Lung (tissue), 12 donors: ENCODE results near the gene XPC. TPM values are rescaled to one million over a fixed set of nuclear protein-coding genes. Genes with fewer than 3 reads are reported as not detected.
A peak's percentile ranks its signal among the peaks of the same experiment; 100 is the strongest.

Experiments used
- ATAC-seq: fragments of 200-7000 bp; cut with Tn5 transposase; one replicate; pipeline ENCODE4 v1.9.1; 2020; ENCODE audit warnings: moderate number of reproducible peaks; ENCODE audit not compliant: insufficient read depth, low FRiP score
- DNase-seq, 3 donors: peaks; one replicate each; pipeline ENCODE4 v3.0.0-alpha.2; 2013 to 2017
- H3K27ac ChIP-seq, 2 donors: one replicate each; pipeline ENCODE4 v1.5.1; 2013; ENCODE audit warnings: mild to moderate bottlenecking in 2 of 2, moderate library complexity in 2 of 2, control low read depth in 1 of 2, inconsistent platforms in 1 of 2, low read depth in 1 of 2, low read length in 1 of 2
- H3K27me3 ChIP-seq, 3 donors: one replicate each; pipeline ENCODE4 v1.5.1; 2013; ENCODE audit warnings: low read length in 2 of 3; ENCODE audit not compliant: control insufficient read depth in 3 of 3, insufficient read depth in 3 of 3
- H3K36me3 ChIP-seq, 4 donors: one replicate each; pipeline ENCODE4 v1.5.1; 2013; ENCODE audit warnings: low read length in 4 of 4, mild to moderate bottlenecking in 1 of 4, moderate library complexity in 1 of 4; ENCODE audit not compliant: control insufficient read depth in 4 of 4, insufficient read depth in 4 of 4
- H3K4me1 ChIP-seq, 5 donors: one replicate each; pipeline ENCODE4 v1.5.1; 2013; ENCODE audit warnings: low read length in 5 of 5, mild to moderate bottlenecking in 2 of 5, moderate library complexity in 1 of 5; ENCODE audit not compliant: control insufficient read depth in 5 of 5, insufficient read depth in 5 of 5
- H3K4me3 ChIP-seq: one replicate; pipeline ENCODE4 v1.5.1; 2013; ENCODE audit warnings: mild to moderate bottlenecking, control low read depth, moderate library complexity
- H3K9ac ChIP-seq, 2 donors: one replicate each; pipeline ENCODE4 v1.5.1; 2013; ENCODE audit warnings: low read length in 2 of 2, control low read depth in 1 of 2; ENCODE audit not compliant: insufficient read depth in 1 of 2
- H3K9me3 ChIP-seq, 4 donors: one replicate each; pipeline ENCODE4 v1.5.1; 2013; ENCODE audit warnings: low read length in 3 of 4, mild to moderate bottlenecking in 1 of 4, moderate library complexity in 1 of 4; ENCODE audit not compliant: control insufficient read depth in 4 of 4, insufficient read depth in 3 of 4
- WGBS, 2 donors: extraction: QIAGEN DNeasy Blood & Tissue Kit; methylation state at CpG; one replicate each; pipeline ENCODE4 v1.1.7; 2013; 5-methylcytosine and 5-hydroxymethylcytosine counted together
- polyA plus RNA-seq, 2 donors: library from polyadenylated mRNA; stranded (reverse); fragments of 200-250 nt; gene quantifications; one replicate each; pipeline ENCODE4 v1.2.1, GENCODE V29; 2013
- total RNA-seq, 2 donors: library from RNA; depleted of rRNA in 1 of 2; stranded (reverse); fragments of >200 nt in 1 of 2; gene quantifications; one replicate each; pipeline ENCODE4 v1.2.1, GENCODE V29; 2014 to 2021
- TF ChIP-seq, protein P1 (sequence below): IDR thresholded peaks from 2 replicates; pipeline ENCODE4 v1.5.1; 2012; ENCODE audit warnings: mild to moderate bottlenecking; ENCODE audit errors: control extremely low read depth, extremely low read depth
- donor health status: control.
- donor health status: control.
- donor health status: Bipolar disorder and iron deficiency.
- donor health status: healthy.
- donor health status: DM: yes; HTN: yes; CAD: no.

Gene XPC
- total and polyA plus RNA-seq, 4 donors: 16.4 to 31.9 (median 23.7) TPM

- Histone ChIP-seq H3K9ac (peak overlapping the region in 1 of 2 donors; percentile 46), H3K4me3 (no peak overlapping the region), H3K36me3 (peaks cover 0 to 4% (median 0%) of the 10 kb centered on the region in 4 donors), H3K27me3 (no peaks in the 10 kb centered on the region), H3K27ac (peak overlapping the region; percentile 38 to 61), H3K9me3 (no peaks in the 10 kb centered on the region), H3K4me1 (peaks cover 5 to 32% (median 19%) of the 10 kb centered on the region in 5 donors)
- 45 to 53% methylated on average over 11 of the region's 11 CpGs for WGBS, 2 donors
- ATAC-seq: peak; percentile 50
- TF ChIP-seq, protein P1, sequence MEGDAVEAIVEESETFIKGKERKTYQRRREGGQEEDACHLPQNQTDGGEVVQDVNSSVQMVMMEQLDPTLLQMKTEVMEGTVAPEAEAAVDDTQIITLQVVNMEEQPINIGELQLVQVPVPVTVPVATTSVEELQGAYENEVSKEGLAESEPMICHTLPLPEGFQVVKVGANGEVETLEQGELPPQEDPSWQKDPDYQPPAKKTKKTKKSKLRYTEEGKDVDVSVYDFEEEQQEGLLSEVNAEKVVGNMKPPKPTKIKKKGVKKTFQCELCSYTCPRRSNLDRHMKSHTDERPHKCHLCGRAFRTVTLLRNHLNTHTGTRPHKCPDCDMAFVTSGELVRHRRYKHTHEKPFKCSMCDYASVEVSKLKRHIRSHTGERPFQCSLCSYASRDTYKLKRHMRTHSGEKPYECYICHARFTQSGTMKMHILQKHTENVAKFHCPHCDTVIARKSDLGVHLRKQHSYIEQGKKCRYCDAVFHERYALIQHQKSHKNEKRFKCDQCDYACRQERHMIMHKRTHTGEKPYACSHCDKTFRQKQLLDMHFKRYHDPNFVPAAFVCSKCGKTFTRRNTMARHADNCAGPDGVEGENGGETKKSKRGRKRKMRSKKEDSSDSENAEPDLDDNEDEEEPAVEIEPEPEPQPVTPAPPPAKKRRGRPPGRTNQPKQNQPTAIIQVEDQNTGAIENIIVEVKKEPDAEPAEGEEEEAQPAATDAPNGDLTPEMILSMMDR: no peak
- peak in 2 of 3 donors; percentile 68 to 77 for DNase-seq
Measured at GRCh38 chr3:14204515-14205284, 26.3 kb upstream of the XPC start.

- ATAC-seq: peak; percentile 73
- peak overlapping the region in 1 of 2 donors; percentile 14 for H3K27ac ChIP-seq
Measured at GRCh38 chr3:14203521-14204079, 25.2 kb upstream of the XPC start.

GRCh38 chr3:14202874-14203520 lies 24.6 kb upstream of the XPC start:
- Histone ChIP-seq H3K36me3 (peaks cover 2 to 9% (median 9%) of the 10 kb centered on the region in 4 donors), H3K4me3 (no peak overlapping the region), H3K9ac (no peak overlapping the region), H3K27ac (no peak overlapping the region), H3K27me3 (no peaks in the 10 kb centered on the region), H3K9me3 (no peaks in the 10 kb centered on the region), H3K4me1 (peaks cover 5 to 17% (median 10%) of the 10 kb centered on the region in 5 donors)
- WGBS, 2 donors: 73 to 77% methylated on average over 23 of the region's 23 CpGs
- DNase-seq (no peak), ATAC-seq (no peak)
- TF ChIP-seq, protein P1: no peak

More at GRCh38 chr3:14203521-14204079, 25.2 kb upstream of the XPC start:
- Histone ChIP-seq H3K27me3 (no peaks in the 10 kb centered on the region), H3K4me3 (no peak overlapping the region), H3K36me3 (peaks cover 0 to 9% (median 9%) of the 10 kb centered on the region in 4 donors), H3K9ac (peak overlapping the region in 1 of 2 donors; percentile 64), H3K4me1 (peaks cover 5 to 22% (median 10%) of the 10 kb centered on the region in 5 donors), H3K9me3 (no peaks in the 10 kb centered on the region)
- TF ChIP-seq, protein P1: peak; percentile 83
- DNase-seq: peak; percentile 85 to 95 (median 92)
- WGBS, 2 donors: 48% methylated on average over 10 of the region's 10 CpGs
